ENCODE measurements around the gene PARP15.
"Not testable (repeated sequence)": the region's sequence is repeated elsewhere in the genome, so short reads cannot be mapped to it uniquely, and the experiment has no call there.

Gene PARP15

DNA sequence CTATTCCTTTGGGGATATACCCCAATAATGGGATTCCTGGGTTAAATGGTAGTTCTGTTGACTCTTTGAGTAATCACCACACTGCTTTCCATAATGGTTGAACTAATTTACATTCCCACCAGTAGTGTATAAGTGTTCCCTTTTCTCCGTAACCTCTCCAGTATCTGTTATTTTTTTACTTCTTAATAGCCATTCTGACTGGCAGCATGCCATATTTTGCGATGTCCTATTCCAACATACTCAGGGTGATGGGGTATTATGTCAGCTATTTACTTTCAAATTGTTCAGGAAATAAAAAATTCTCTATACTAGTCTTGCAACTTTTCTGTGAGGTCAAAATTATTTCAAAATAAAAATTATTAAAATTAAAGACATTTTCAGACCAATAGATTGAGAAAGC lies 94.1 kb downstream of the PARP15 start:
- no peak for DNase-seq

DNA sequence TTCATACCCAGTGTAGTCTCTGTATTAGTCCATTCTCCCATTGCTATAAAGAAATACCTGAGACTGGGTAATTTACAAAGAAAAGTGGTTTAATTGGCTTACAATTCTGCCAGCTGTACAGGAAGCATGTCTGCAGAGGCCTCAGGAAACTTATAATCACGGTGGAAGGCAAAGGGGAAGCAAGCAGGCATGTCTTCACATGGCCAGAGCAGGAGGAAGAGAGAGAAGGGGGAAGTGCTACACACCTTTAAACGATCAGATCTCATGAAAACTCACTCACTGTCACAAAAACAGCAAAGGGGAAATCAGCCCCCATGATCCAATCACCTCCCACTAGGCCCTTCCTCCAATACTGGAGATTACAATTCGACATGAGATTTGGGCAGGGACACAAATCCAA lies 96.9 kb downstream of the PARP15 start:
- DNase-seq, result no peak

DNA sequence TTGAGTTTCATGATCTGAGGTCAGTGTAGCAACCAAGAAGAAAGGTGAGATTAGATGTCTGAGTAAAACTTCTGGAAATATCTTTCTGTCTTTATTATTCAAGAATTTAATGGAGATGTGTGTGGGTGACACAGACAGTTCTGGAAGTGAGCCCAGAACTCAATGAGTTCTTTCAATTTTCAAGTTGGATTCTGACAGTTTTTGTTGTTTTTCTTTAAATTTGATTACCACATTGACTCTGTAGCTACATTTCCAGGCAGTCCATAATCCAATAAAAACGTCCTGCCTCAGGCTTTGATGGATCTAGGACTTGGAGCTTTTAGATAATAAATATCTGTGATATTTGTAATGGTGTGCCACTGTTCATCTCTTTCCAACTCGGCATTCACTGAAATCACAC lies 99.3 kb downstream of the PARP15 start:
- DNase-seq, result no peak

- no peak for DNase-seq
Measured at GRCh38 chr3:122677216-122677615, 99.8 kb downstream of the PARP15 start.

- DNase-seq, result no peak
Measured at GRCh38 chr3:122678506-122678905, 101.1 kb downstream of the PARP15 start.

DNA sequence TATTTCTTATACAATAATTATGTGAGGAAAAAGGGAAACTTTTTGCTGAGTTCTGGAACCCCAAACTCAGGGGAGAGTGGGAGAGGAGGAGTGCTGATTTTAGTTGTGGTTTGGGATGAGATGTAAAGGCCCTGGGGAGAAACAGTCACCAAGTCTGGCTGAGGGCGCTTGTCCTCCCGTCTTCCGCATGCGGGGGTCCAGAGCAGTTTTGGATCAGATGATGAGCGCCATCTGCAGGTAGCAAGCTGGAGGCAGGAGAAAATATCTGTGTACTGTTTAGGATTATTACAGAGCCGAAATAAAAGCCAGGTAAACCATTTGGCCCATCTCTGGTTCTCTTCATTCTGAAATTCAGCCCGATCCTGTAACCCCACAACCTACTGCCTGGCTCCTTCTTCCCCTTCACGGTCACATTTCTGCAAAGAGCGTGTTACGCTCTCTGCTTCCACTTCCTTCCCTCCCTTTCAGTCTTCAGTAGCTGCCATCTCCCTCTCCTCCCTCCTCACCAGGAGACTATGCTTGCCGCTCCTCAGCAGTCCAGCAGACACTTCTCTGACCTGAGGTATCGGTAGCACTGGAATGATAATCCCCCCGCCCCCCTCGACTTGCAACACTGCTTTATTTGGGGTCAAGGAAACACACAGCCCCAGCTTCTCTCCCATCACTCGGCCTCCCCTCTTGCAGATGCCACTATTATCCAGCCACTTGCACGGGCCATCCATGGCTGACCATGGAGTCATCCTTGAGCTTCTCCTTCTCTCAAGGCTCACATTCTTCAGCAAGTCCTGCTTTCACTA lies 101.8 kb downstream of the PARP15 start:
- peak; percentile 53 to 79 for DNase-seq

- peak; percentile 14 to 41 for DNase-seq
Measured at GRCh38 chr3:122679882-122680474, 102.5 kb downstream of the PARP15 start.

DNA sequence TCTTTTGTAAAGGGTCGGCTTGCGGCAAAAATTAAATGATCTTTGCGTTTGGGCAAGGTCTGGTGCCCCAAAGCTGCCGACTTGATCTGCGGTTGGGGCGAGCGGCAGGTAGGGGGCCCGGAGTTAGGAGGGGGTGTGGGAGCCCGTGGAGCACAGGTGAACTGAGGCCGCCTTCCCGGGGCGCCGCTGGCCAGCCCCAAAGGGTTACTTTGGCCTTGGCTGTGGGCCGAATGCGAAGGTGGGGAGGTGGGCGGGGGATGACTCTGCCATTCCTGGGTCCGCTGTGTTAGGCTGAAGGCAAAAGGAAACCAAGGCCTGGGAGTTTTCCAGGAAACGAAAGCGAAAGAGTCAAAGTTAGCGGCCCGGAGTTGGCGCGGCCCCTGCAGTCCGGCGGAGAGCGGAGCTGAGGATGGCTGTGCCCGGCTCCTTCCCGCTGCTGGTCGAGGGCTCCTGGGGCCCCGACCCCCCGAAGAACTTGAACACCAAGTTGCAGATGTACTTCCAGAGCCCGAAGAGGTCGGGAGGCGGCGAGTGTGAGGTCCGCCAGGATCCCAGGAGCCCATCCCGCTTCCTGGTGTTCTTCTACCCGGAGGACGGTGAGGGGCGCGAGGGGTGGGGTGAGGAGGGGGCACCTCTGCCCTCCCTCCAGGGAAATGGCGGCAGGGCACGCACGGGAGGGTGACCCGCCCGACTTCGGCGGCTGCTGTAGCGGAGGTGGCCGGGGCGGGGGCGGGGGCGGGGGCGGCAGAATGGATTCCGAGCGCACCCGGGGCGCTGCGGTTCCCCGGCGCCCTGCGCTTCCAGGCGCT lies 103.2 kb downstream of the PARP15 start, which contains the start of gene PARP14:
Gene PARP14 (plus strand): TSS at position 365 of the 809 bp plus-strand sequence. CDS start 45 bp downstream, at position 410.
- peak; percentile 12 to 16 for DNase-seq

- DNase-seq, result peak in 1 of 2 experiments; percentile 11
Measured at GRCh38 chr3:122681284-122681973, 104.0 kb downstream of the PARP15 start.

DNA sequence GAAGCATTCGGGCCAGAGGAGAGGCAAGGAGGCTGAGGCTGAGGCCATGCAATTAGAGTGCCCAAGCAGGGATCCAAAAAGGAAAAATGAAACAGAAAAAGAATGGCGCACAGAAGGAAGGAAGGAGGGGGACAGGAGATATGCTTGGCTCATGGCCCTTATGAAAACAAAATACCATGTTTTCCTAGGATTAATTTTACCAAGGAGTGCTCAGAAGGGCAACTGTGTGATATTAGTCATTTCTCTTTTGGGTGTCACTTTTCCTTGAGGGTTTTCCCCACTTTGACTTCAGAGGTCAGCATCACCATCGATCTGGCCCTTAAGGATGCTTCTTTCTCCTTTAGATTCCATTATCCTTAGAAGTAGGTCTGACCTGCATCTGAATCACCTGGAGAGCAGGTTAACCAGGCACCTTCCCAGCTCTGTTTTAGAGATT lies 104.5 kb downstream of the PARP15 start:
- no peak for DNase-seq

- DNase-seq, result not testable (repeated sequence)
Measured at GRCh38 chr3:122682778-122683411, 105.4 kb downstream of the PARP15 start.

DNA sequence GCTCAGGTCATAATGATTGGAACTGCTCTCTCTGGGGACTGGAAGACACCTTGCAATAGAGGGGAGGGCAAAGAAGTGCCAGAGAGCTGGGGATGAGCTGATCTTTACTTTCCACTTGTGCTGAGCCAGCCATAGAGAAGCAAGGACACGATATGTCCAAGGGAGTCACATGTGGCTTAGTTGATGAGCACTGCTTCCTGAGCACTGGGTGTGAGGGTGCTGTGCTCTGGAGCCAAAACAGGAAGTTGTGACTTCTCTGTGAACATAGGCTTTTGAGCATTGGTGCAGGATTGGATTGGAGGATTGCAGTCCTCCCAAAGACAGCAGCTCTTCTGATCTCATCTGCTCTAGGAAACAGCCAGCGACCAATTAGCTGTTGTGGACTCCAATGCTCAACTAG lies 109.8 kb downstream of the PARP15 start:
- no peak for DNase-seq
